ENCODE results near the gene LIN52. TPM values are rescaled to one million over a fixed set of nuclear protein-coding genes. Genes with fewer than 3 reads are reported as not detected.

The LIN52 gene
- total and polyA plus RNA-seq, 2 of the 8 experiments (the other 6 are each of a cell fraction or from before 2014, with no cell fraction given): 6.8 to 11.6 TPM

DNA sequence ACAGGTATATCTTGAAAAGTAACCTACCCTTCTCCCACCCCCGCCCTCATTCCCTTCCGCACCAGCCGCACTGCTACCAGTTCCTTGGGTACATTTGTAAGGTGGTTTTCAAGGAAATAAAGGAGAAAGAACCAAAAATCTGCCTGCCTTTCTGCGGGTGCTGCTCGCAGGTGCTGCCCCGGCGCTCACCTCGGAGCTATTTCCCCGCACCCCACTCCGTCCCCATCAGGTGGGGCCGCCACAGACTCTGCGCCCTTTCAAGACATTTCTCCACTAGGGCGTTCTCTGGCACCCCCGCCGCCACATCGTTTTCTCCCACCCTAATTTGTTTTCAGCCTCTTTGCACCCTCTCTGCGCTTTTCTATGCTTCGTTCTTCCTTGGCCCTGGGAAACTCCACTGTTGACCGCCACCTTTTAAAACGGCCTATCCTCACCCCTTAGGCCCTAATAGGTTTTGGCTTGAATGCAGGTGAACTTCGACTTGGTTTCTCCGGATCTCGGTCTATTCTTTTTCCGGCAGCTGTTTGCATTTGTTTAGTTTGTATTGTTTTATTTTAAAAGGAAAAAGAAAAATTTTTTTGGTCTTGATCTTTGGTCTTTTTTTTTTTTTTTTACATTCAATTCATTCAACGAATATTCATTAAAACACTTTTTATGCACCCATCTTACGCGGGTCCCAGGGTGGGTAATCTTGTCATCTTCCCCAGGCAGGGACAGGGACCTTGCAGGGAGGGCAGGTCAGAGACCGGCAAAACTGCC lies 157.4 kb downstream of the LIN52 start:
- Histone ChIP-seq H3K27ac (ENCODE audit: low read depth, low read length) (no peak overlapping the region), H3K23me2 (ENCODE audit: low read depth, low read length) (peaks cover 22% of the 10 kb centered on the region; the same call in 1 of the 2 replicates), H3K9me3 (ENCODE audit: insufficient read depth in 2 of 2, low read depth in 1 of 2, low read length in 1 of 2) (no peaks in the 10 kb centered on the region), H2BK5ac (ENCODE audit: low read depth, low read length) (no peak overlapping the region), H3K79me2 (ENCODE audit: control insufficient read depth in 1 of 2, insufficient read depth in 2 of 2, low read length in 2 of 2) (no peaks in the 10 kb centered on the region), H3K9ac (replicated peaks in 1 of 4; ENCODE audit: extremely low read depth in 1 of 4, low read depth in 3 of 4, low read length in 3 of 4) (no peak overlapping the region), H2BK120ac (replicated peaks; ENCODE audit: low read depth, low read length) (no peak overlapping the region), H3K4me1 (replicated peaks in 1 of 4; ENCODE audit: control insufficient read depth in 3 of 4, insufficient read depth in 4 of 4, low read length in 3 of 4) (peaks cover 6 to 40% (median 16%) of the 10 kb centered on the region in 4 experiments), H3K56ac (replicated peaks; ENCODE audit: insufficient read length, low read depth, low read length) (no peak overlapping the region), H2BK12ac (ENCODE audit: low read depth, low read length) (no peak overlapping the region), H3K79me1 (ENCODE audit: low read depth, low read length) (no peaks in the 10 kb centered on the region), H2BK15ac (ENCODE audit: low read length) (no peak overlapping the region), H3K14ac (ENCODE audit: insufficient read length) (no peak overlapping the region), H2AK5ac (ENCODE audit: low read depth, low read length) (no peak overlapping the region), H3K4me3 (ENCODE audit: extremely low read depth in 1 of 4, insufficient read depth in 2 of 4, low read depth in 3 of 4, low read length in 4 of 4) (peak overlapping the region in 2 of 4 experiments; percentile 11 to 55; a peak in 4 of 8 replicates), H4K5ac (ENCODE audit: insufficient read length, low read depth, low read length) (no peak overlapping the region), H3K23ac (ENCODE audit: insufficient read length) (no peak overlapping the region), H4K91ac (replicated peaks; ENCODE audit: insufficient read length, low read length) (no peak overlapping the region), H3K4me2 (ENCODE audit: insufficient read depth in 1 of 2, low read depth in 2 of 2, low read length in 2 of 2) (peak overlapping the region; percentile 65 to 88), H4K8ac (ENCODE audit: extremely low read depth, insufficient read depth, low read length) (no peak overlapping the region), H3K27me3 (replicated peaks in 1 of 4; ENCODE audit: control insufficient read depth in 3 of 4, extremely low read depth in 1 of 4, insufficient read depth in 3 of 4, low read length in 3 of 4) (peaks cover 59 to 81% (median 73%) of the 10 kb centered on the region in 4 experiments), H4K20me1 (replicated peaks in 1 of 2; ENCODE audit: control insufficient read depth in 1 of 2, insufficient read depth in 2 of 2, low read length in 2 of 2) (peaks cover 0 to 2% of the 10 kb centered on the region in 2 experiments), H3K18ac (ENCODE audit: extremely low read depth, low read length) (no peak overlapping the region; the same call in 1 of the 2 replicates), H3K4ac (replicated peaks; ENCODE audit: insufficient read length, low read depth, low read length) (no peak overlapping the region), H3K36me3 (ENCODE audit: control insufficient read depth in 2 of 4, insufficient read depth in 4 of 4, low read length in 3 of 4) (peaks cover 0 to 13% (median 0%) of the 10 kb centered on the region in 4 experiments; a peak in 1 of 8 replicates), H2BK20ac (ENCODE audit: low read length) (no peak overlapping the region), H2AFZ (ENCODE audit: low read length) (no peak overlapping the region)
- 11% methylated on average over 28 of the region's 28 CpGs; no CpG with 5 or more reads in 1 of the 2 experiments for WGBS, 2 experiments (ENCODE audit: extremely low coverage in 1 of 2, insufficient coverage in 1 of 2, insufficient read length in 1 of 2, insufficient replicate concordance in 2 of 2, low coverage in 1 of 2, low lambda C conversion rate in 2 of 2, missing lambda C conversion rate in 1 of 2)
- no peak for DNase-seq (ENCODE audit: low read depth in 1 of 2, low spot score in 2 of 2)
- ChIA-PET CTCF (ENCODE audit: partially characterized antibody) (interaction anchor here (0.6 to 16.5 kb wide), 9 partner anchors 12 to 285 kb away, joined by 3 to 127 read pairs (median 3); no protein-coding TSS in a partner anchor), POLR2A (ENCODE audit: partially characterized antibody) (interaction anchor here (0.6 to 1.1 kb wide), 4 partner anchors 8 to 521 kb away, joined by 3 to 4 read pairs (median 4); partner anchors contain the start of gene YLPM1)
- TF ChIP-seq POLR2A (IDR thresholded peaks at IDR 0.05; ENCODE audit: control extremely low read depth in 1 of 2, low read depth in 2 of 2, low read length in 2 of 2): no peak
- peak; percentile 31 for TF ChIP-seq RNF2 (IDR thresholded peaks at IDR 0.05; ENCODE audit: borderline replicate concordance, low read depth, low read length, missing control alignments, poor library complexity, severe bottlenecking)
- FAIRE-seq: no peak

Measured in H1 (cell line).